Choroid plexus epithelial cell (primary cell): Measurements from ENCODE around the gene KCNJ8.

Experiments used
- DNase-seq: peaks from one replicate; pipeline ENCODE4 v3.0.0-alpha.2; 2010; ENCODE audit warnings: low read depth
- H3K4me3 ChIP-seq: 2 replicates; pipeline ENCODE4 v1.5.1; 2011; ENCODE audit warnings: low read depth, mild to moderate bottlenecking, control low read depth, low read length, moderate library complexity
- CTCF ChIP-seq: conservative IDR thresholded peaks from 2 replicates; pipeline ENCODE4 v1.5.1; 2011; ENCODE audit warnings: low read depth, mild to moderate bottlenecking, control low read depth, inconsistent platforms, low read length, moderate library complexity

The KCNJ8 gene

GRCh38 chr12:21771311-21771710 is 3.2 kb downstream of the KCNJ8 start:
- TF ChIP-seq CTCF = no peak
- peak; percentile 30 for DNase-seq
- no peak overlapping the region for H3K4me3 ChIP-seq

- TF ChIP-seq CTCF = no peak
- no peak for DNase-seq
- no peak overlapping the region for H3K4me3 ChIP-seq
Measured at GRCh38 chr12:21769307-21769706, 5.2 kb downstream of the KCNJ8 start.

GRCh38 chr12:21766403-21766802 is 8.1 kb downstream of the KCNJ8 start:
- DNase-seq = no peak
- TF ChIP-seq CTCF = no peak
- no peak overlapping the region for H3K4me3 ChIP-seq

GRCh38 chr12:21764950-21765349 is 9.6 kb downstream of the KCNJ8 start:
- TF ChIP-seq CTCF = no peak
- DNase-seq = no peak
- H3K4me3 ChIP-seq = no peak overlapping the region

GRCh38 chr12:21764065-21764464 is 10.4 kb downstream of the KCNJ8 start:
- no peak for TF ChIP-seq CTCF
- no peak overlapping the region for H3K4me3 ChIP-seq
- DNase-seq = no peak

- no peak overlapping the region for H3K4me3 ChIP-seq
- no peak for DNase-seq
- no peak for TF ChIP-seq CTCF
Measured at GRCh38 chr12:21763531-21763930, 11.0 kb downstream of the KCNJ8 start.

GRCh38 chr12:21759737-21760136 is 14.8 kb downstream of the KCNJ8 start:
- no peak overlapping the region for H3K4me3 ChIP-seq
- DNase-seq = no peak
- no peak for TF ChIP-seq CTCF
